Choroid plexus epithelial cell (primary cell): ENCODE measurements around the gene C6orf58.

Source experiments
- DNase-seq: peaks from one replicate; pipeline ENCODE4 v3.0.0-alpha.2; 2010; ENCODE audit warnings: low read depth
- H3K4me3 ChIP-seq: 2 replicates; pipeline ENCODE4 v1.5.1; 2011; ENCODE audit warnings: low read depth, mild to moderate bottlenecking, control low read depth, low read length, moderate library complexity
- TF ChIP-seq, protein P1 (sequence below): conservative IDR thresholded peaks from 2 replicates; pipeline ENCODE4 v1.5.1; 2011; ENCODE audit warnings: low read depth, mild to moderate bottlenecking, control low read depth, inconsistent platforms, low read length, moderate library complexity

C6orf58 gene

DNA sequence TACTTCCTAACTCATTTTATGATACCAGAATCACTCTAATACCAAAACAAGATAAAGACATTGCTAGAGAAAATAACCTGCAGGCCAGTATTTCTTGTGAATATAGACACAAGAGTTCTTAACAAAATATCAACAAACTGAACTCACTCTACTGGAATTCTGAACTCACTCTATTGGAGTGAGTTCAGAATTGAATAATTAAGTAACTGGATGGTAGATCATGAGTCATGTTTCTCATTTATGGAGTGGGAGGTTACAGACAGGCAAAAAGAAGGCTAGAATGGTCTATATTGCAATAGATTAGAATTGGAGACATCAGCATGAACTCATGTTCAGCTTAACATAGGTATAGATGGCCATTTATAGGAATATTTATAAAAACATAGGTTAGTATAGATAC is 26.6 kb upstream of the C6orf58 start:
- TF ChIP-seq, protein P1, sequence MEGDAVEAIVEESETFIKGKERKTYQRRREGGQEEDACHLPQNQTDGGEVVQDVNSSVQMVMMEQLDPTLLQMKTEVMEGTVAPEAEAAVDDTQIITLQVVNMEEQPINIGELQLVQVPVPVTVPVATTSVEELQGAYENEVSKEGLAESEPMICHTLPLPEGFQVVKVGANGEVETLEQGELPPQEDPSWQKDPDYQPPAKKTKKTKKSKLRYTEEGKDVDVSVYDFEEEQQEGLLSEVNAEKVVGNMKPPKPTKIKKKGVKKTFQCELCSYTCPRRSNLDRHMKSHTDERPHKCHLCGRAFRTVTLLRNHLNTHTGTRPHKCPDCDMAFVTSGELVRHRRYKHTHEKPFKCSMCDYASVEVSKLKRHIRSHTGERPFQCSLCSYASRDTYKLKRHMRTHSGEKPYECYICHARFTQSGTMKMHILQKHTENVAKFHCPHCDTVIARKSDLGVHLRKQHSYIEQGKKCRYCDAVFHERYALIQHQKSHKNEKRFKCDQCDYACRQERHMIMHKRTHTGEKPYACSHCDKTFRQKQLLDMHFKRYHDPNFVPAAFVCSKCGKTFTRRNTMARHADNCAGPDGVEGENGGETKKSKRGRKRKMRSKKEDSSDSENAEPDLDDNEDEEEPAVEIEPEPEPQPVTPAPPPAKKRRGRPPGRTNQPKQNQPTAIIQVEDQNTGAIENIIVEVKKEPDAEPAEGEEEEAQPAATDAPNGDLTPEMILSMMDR, result no peak
- peak; percentile 68 for DNase-seq

DNA sequence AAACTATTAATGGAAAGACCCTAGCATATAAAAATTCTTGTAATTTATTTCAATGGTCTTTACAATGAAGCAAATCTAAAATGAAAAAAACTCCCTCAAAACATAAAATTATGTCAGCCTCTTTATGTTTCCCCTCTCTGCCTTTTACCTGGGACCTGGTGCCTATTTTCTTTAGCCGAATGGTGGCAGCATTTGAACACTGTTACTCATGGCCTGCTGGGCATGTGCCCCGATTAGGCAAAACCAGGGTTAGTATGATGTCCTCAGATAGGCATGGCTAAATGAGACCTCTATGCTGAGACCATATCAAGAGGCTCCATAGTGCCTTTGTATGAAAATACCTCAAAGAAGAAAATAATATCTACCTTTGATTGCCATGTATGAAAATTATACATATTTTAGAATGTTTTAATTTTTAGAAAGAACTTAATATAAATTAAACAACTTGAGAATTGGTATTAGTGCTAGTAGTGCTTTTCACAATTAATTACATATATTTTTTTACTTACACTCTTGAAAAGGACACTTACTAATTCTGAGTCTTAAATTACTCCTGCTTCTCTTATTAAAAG is 22.5 kb upstream of the C6orf58 start:
- TF ChIP-seq, protein P1, result peak; percentile 66
- DNase-seq, result peak; percentile 57
- no peak overlapping the region for H3K4me3 ChIP-seq

More for the DNA sequence above, 26.6 kb upstream of the C6orf58 start:
- H3K4me3 ChIP-seq, result no peak overlapping the region

DNA sequence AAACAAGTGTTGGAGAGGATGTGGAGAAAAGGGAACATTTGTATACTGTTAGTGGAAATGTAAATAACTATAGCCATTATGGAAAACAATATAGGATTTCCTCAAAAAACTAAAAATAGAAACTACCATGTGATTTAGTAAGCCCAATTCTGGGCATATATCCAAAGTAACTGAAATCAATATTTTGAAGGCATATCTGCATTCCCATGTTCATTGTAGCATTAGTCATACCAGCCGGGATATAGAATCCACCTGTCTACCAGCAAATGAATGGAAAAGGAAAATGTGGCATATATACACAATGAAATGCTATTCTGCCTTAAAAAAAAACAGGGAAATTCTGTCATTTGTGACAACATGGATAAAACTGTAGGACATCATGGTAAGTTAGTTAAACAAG is 15.3 kb upstream of the C6orf58 start:
- H3K4me3 ChIP-seq, result no peak overlapping the region
- TF ChIP-seq, protein P1, result no peak
- DNase-seq, result peak; percentile 44

DNA sequence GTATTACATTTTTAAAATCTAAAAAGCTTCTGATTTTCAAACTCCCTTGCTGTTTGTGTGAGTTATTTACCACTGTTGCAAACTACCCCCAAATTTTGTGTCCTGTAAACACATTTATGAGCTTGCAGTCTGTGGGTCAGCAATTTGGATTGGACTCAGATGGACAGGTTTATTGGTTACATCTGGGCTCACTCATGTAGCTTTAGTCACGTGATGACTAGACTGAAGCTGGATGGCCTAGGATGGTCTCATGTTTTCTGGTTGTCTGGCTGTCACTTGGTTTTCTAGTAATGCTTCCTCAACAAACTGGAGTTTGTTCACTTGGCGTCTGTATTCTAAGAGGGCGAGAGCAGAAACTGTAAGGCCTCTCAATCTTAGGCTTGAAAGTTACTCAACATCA is 12.2 kb upstream of the C6orf58 start:
- DNase-seq, result no peak
- no peak overlapping the region for H3K4me3 ChIP-seq
- TF ChIP-seq, protein P1, result no peak

DNA sequence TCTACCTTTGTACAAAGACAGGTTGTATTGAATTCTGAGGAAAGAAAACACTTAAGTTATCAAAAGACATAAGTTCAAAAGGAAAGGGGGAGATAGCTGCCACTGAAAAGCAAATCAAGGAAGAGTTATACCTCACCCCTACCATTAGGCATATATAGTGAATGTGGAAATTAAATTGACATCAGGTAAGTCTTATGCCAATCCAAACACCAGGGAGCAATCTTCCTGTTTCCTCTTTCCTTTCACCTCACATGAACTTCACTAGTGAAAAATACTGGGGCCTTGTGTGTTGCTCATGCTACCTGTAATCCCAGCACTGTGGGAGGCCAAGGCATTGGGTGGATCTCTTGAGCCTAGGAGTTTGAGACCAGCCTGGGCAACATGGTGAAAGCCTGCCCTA is 10.9 kb upstream of the C6orf58 start:
- TF ChIP-seq, protein P1, result no peak
- no peak overlapping the region for H3K4me3 ChIP-seq
- DNase-seq, result no peak

DNA sequence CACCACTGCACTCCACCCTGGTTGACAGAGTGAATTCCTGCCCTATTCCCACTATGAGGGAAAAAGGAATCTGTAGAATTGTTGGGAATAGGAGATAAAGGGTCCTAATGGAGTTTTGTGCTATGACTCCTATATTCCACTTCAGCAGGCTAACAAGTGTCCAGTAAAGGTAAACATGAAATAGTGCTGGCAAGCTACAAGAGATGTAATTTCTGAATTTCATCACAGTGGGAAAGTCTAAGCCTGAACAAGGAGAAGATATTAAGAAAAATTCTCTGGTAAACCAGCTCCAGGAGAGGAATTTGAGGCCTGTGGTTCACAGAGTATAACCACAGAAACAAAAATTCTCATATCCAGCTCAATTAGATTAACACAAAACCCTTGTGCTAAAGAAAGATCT is 10.3 kb upstream of the C6orf58 start:
- peak; percentile 37 for DNase-seq
- TF ChIP-seq, protein P1, result no peak
- H3K4me3 ChIP-seq, result no peak overlapping the region

DNA sequence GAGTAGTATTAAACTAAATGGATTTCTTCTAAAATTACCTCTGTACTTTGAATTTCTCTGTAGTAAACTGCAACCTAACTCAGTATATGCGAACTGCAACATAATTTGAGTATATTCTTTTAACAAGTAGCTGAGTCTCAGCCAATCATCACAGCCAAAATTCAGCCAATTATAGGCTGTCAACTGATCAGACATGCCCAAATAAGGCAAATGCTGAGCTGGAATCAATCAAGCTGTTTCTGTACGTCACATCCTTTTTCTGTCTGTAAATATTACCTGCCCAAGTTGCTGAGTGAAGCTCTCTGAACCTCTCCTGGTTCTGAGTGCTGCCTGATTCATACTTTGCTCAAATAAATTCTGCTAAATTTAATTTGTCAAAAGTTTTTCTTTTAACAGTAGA is 9.5 kb upstream of the C6orf58 start:
- DNase-seq, result no peak
- TF ChIP-seq, protein P1, result no peak

More for the DNA sequence above, 9.5 kb upstream of the C6orf58 start:
- no peak overlapping the region for H3K4me3 ChIP-seq
